Lung (tissue), 12 donors: ENCODE measurements around the gene SAE1. TPM values are rescaled to one million over a fixed set of nuclear protein-coding genes. Genes with fewer than 3 reads are reported as not detected.

Experiments used
- ATAC-seq: fragments of 200-7000 bp; cut with Tn5 transposase; one replicate; pipeline ENCODE4 v1.9.1; 2020; ENCODE audit warnings: moderate number of reproducible peaks; ENCODE audit not compliant: insufficient read depth, low FRiP score
- DNase-seq, 3 donors: peaks; one replicate each; pipeline ENCODE4 v3.0.0-alpha.2; 2013 to 2017
- H3K27ac ChIP-seq, 2 donors: one replicate each; pipeline ENCODE4 v1.5.1; 2013; ENCODE audit warnings: mild to moderate bottlenecking in 2 of 2, moderate library complexity in 2 of 2, control low read depth in 1 of 2, inconsistent platforms in 1 of 2, low read depth in 1 of 2, low read length in 1 of 2
- H3K27me3 ChIP-seq, 3 donors: one replicate each; pipeline ENCODE4 v1.5.1; 2013; ENCODE audit warnings: low read length in 2 of 3; ENCODE audit not compliant: control insufficient read depth in 3 of 3, insufficient read depth in 3 of 3
- H3K36me3 ChIP-seq, 4 donors: one replicate each; pipeline ENCODE4 v1.5.1; 2013; ENCODE audit warnings: low read length in 4 of 4, mild to moderate bottlenecking in 1 of 4, moderate library complexity in 1 of 4; ENCODE audit not compliant: control insufficient read depth in 4 of 4, insufficient read depth in 4 of 4
- H3K4me1 ChIP-seq, 5 donors: one replicate each; pipeline ENCODE4 v1.5.1; 2013; ENCODE audit warnings: low read length in 5 of 5, mild to moderate bottlenecking in 2 of 5, moderate library complexity in 1 of 5; ENCODE audit not compliant: control insufficient read depth in 5 of 5, insufficient read depth in 5 of 5
- H3K4me3 ChIP-seq: one replicate; pipeline ENCODE4 v1.5.1; 2013; ENCODE audit warnings: mild to moderate bottlenecking, control low read depth, moderate library complexity
- H3K9ac ChIP-seq, 2 donors: one replicate each; pipeline ENCODE4 v1.5.1; 2013; ENCODE audit warnings: low read length in 2 of 2, control low read depth in 1 of 2; ENCODE audit not compliant: insufficient read depth in 1 of 2
- H3K9me3 ChIP-seq, 4 donors: one replicate each; pipeline ENCODE4 v1.5.1; 2013; ENCODE audit warnings: low read length in 3 of 4, mild to moderate bottlenecking in 1 of 4, moderate library complexity in 1 of 4; ENCODE audit not compliant: control insufficient read depth in 4 of 4, insufficient read depth in 3 of 4
- CTCF ChIP-seq: IDR thresholded peaks from 2 replicates; pipeline ENCODE4 v1.5.1; 2012; ENCODE audit warnings: mild to moderate bottlenecking; ENCODE audit errors: control extremely low read depth, extremely low read depth
- WGBS, 2 donors: extraction: QIAGEN DNeasy Blood & Tissue Kit; methylation state at CpG; one replicate each; pipeline ENCODE4 v1.1.7; 2013; 5-methylcytosine and 5-hydroxymethylcytosine counted together
- polyA plus RNA-seq, 2 donors: library from polyadenylated mRNA; stranded (reverse); fragments of 200-250 nt; gene quantifications; one replicate each; pipeline ENCODE4 v1.2.1, GENCODE V29; 2013
- total RNA-seq, 2 donors: library from RNA; depleted of rRNA in 1 of 2; stranded (reverse); fragments of >200 nt in 1 of 2; gene quantifications; one replicate each; pipeline ENCODE4 v1.2.1, GENCODE V29; 2014 to 2021
- donor health status: control.
- donor health status: control.
- donor health status: Bipolar disorder and iron deficiency.
- donor health status: healthy.
- donor health status: DM: yes; HTN: yes; CAD: no.

The SAE1 gene
- total and polyA plus RNA-seq, 4 donors = 28.6 to 58.1 (median 55.9) TPM

DNA sequence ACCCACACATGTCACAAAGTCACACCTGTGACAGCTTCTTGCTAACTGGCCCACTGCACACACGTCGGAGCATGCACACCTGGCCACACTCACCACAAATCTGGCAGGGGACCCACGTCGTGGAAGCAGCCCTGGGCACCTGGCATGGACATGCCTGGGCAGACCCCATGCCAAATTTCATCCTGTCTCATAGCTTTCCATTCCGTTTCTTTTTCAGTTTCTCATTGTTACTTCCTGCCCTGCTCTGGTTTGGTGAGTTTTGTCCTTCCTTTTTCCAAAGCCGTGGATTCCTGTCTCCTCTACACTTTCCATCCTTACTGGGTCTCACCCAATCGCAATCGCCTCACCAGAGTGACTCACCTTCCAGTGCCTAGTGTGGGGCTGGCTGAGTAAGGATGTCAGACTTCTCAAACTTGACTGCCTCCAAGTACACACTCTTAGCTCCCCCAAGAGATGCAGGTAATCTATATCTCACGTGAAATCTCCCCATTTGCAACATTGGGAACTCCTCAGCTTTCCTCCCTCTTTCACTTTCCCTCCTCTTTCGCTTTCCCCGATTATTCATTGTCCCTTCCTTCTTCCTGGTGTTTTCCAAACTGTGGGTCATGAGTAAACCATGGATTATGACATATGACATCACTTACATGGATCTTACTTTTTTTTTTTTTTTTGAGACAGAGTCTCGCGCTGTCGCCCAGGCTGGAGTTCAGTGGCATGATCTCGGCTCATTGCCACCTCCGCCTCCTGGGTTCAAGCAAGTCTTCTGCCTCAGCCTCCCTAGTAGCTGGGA lies 102.0 kb downstream of the SAE1 start:
- H3K9ac ChIP-seq = no peak overlapping the region
- no peaks in the 10 kb centered on the region for H3K9me3 ChIP-seq
- no peak overlapping the region for H3K4me3 ChIP-seq
- 47 to 54% methylated on average over 16 of the region's 16 CpGs for WGBS, 2 donors
- peak overlapping the region in 1 of 2 donors; percentile 43 for H3K27ac ChIP-seq
- H3K4me1 ChIP-seq = peaks cover 0 to 15% (median 8%) of the 10 kb centered on the region in 5 donors
- TF ChIP-seq CTCF = no peak
- ATAC-seq = no peak
- no peaks in the 10 kb centered on the region for H3K36me3 ChIP-seq
- DNase-seq = no peak
- peaks cover 0 to 19% (median 13%) of the 10 kb centered on the region in 3 donors for H3K27me3 ChIP-seq

DNA sequence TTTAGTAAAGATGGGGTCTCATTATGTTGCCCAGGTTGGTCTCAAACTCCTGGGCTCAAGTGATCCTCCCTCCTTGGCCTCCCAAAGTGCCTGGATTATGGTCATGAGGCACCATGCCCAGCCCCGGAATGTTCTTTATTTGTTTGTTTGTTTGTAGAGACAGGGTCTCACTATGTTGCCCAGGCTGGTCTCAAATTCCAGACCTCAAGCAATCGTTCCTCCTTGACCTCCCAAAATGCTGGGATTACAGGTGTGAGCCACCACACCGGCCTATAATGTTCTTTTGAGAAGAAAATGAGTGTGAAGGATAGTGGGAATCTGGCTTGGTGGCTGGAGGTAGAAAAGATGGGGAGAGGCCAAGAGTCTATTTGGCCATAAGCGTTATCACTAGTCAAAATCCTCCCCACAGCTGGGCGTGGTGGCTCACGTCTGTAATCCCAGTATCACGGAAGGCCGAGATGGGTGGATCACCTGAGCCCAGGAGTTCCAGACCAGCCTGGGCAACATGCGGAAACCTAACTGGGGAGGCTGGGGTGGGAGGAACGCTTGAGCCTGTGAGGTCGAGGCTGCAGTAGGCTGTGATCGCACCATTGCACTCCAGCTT lies 105.5 kb downstream of the SAE1 start:
- Histone ChIP-seq H3K27ac (no peak overlapping the region), H3K9me3 (no peaks in the 10 kb centered on the region), H3K9ac (no peak overlapping the region), H3K4me1 (peaks cover 0 to 9% (median 3%) of the 10 kb centered on the region in 5 donors), H3K4me3 (no peak overlapping the region), H3K27me3 (peaks cover 0 to 22% (median 14%) of the 10 kb centered on the region in 3 donors), H3K36me3 (no peaks in the 10 kb centered on the region)
- no peak for TF ChIP-seq CTCF
- 92 to 94% methylated on average over 12 of the region's 12 CpGs for WGBS, 2 donors
- no peak for ATAC-seq
- DNase-seq = no peak

GRCh38 chr19:47239152-47239551 lies 108.5 kb downstream of the SAE1 start:
- H3K4me3 ChIP-seq = no peak overlapping the region
- H3K9me3 ChIP-seq = no peaks in the 10 kb centered on the region
- H3K27ac ChIP-seq = no peak overlapping the region
- peaks cover 0 to 32% (median 32%) of the 10 kb centered on the region in 3 donors for H3K27me3 ChIP-seq
- no peak for TF ChIP-seq CTCF
- ATAC-seq (no peak), DNase-seq (no peak)
- no peak overlapping the region for H3K9ac ChIP-seq
- 9 to 11% methylated on average over 16 of the region's 16 CpGs for WGBS, 2 donors
- H3K4me1 ChIP-seq = peaks cover 0 to 12% (median 7%) of the 10 kb centered on the region in 5 donors
- H3K36me3 ChIP-seq = no peaks in the 10 kb centered on the region
